ENCODE results near the gene HINT3.

The HINT3 gene

GRCh38 chr6:126002755-126003679, 46.4 kb downstream of the HINT3 start:
- DNase-seq (ENCODE audit: low read depth): peak; percentile 15

- DNase-seq (ENCODE audit: low read depth): no peak
These were observed 51.2 kb downstream of the HINT3 start for GRCh38 chr6:126007800-126008199.

GRCh38 chr6:126010040-126010439, 53.5 kb downstream of the HINT3 start:
- DNase-seq (ENCODE audit: low read depth): no peak

- peak; percentile 75 for DNase-seq (ENCODE audit: low read depth)
These were observed 59.3 kb downstream of the HINT3 start for GRCh38 chr6:126015863-126016262.

- no peak for DNase-seq (ENCODE audit: low read depth)
These were observed 60.0 kb downstream of the HINT3 start for GRCh38 chr6:126016591-126016990.

GRCh38 chr6:126017668-126018067, 61.1 kb downstream of the HINT3 start:
- no peak for DNase-seq (ENCODE audit: low read depth)

- DNase-seq (ENCODE audit: low read depth): peak; percentile 26
These were observed 63.9 kb downstream of the HINT3 start for GRCh38 chr6:126020305-126021050.

GRCh38 chr6:126023474-126023873, 66.9 kb downstream of the HINT3 start:
- peak; percentile 26 for DNase-seq (ENCODE audit: low read depth)

GRCh38 chr6:126026001-126026400, 69.4 kb downstream of the HINT3 start:
- DNase-seq (ENCODE audit: low read depth): no peak

- DNase-seq (ENCODE audit: low read depth): peak; percentile 39
These were observed 71.0 kb downstream of the HINT3 start for GRCh38 chr6:126027601-126028000.

Measured in EH (cell line).